ENCODE data around the gene PIP4K2B.

PIP4K2B gene

DNA sequence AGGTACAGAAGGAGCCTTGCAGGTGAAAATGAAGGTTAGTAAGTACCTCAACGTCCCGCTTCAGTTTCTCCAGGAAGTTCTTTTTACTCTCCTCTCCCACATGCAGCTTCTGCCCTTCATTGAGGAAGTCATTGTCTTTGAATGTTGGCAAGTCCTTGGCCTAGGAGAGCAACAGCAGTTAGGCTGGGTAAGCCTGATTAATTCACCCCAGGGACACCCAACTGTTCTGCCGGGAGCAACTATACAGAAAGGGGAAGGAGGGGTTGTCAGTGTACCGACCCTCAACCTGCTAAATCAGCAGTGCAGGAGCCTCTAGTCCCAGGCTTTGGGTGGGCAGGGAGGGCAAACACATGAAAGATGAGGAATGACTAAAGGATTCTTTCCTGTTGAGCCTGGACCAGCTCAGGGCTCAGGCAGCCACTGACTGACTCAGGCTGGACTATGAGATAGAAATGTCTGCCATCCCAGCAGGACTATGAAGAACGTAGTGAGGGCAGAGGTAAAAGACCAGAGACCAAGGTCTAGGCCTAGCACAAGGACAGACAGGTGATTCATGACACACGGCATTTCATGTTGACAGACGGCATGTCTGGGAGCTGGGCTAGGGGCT lies 21.6 kb downstream of the PIP4K2B start:
- DNase-seq = no peak

DNA sequence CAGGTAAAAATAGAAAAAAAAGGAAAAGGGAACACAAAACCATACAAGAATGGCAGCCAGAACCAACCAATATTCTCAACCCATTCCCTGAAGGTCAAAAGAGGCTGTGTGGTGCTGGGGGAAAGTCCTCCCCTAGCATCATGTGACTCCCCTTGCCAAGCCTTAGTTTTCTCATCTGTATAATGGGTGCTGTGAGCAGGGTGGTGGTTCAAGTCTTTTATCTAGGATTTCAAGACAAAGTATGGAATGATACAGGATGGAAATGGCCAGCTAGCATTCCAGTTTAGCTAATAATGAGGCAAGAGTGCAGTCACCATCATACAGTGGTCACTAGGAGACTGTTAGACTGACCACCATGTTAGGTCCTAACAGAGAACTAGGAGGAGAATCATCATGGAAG lies 26.1 kb downstream of the PIP4K2B start:
- DNase-seq = no peak

DNA sequence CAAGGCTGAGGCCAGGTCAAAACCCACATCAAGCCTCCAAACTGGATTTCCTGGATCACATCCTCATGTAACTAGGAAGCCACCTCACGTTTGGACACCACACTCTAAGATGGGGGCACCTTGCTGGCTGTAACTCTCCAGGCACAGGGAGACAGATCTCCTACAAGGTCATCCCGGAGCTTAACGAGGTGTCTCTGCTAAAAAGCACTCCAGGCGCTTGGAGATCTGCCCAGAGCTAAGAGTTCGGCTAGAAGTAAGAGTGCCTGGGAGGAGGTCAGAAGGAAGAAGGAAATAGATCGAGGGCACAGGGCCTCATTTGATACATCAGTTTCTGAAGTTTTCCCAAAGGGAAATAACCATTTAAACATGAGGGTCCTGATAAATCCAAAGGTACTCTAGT lies 30.9 kb downstream of the PIP4K2B start:
- no peak for DNase-seq

- no peak for DNase-seq
These were observed 33.0 kb downstream of the PIP4K2B start for GRCh38 chr17:38766341-38766740.

- no peak for DNase-seq
These were observed 37.1 kb downstream of the PIP4K2B start for GRCh38 chr17:38762231-38762630.

GRCh38 chr17:38761612-38762011 lies 37.7 kb downstream of the PIP4K2B start:
- DNase-seq = peak; percentile 22 to 29

GRCh38 chr17:38753071-38753506 lies 46.3 kb downstream of the PIP4K2B start:
- no peak for DNase-seq

DNA sequence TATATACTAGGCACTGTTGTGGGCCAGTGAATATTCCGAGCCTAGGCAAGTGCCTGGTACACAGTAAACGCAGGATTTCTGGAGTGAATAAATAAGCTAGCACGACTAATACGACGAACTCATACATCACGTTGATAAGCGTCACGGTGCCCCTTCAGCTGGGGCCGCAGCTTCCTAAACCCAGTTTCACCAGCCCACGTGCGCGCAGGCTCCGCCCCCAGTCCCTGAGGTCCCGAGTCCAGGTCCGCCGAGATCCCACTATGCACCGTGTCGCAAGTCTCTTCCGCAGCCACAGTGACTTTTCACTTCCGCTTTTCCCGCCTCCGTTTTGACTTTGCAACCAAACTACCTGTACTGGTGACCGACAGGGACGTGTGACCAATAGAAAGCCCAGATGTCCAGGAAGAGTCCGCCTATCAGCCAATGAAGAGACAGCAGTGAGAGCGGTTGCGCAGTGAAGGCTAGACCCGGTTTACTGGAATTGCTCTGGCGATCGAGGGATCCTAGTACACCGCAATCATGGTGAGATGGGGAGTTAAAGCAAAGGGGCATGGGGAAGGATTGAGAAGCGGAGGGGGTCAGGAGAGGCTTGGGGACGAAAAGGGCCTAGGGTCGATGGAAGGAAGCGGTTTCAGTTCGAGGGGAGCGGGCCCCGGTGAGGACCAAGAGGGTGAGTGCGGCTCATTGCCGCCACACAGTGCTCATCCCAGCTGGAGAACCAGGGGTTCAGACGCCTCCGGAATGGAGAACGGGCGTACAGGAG lies 46.9 kb downstream of the PIP4K2B start, which contains the start of gene PSMB3:
Gene PSMB3 (plus strand): TSS at position 434 of the 763 bp plus-strand sequence. CDS start 86 bp downstream, at position 520.
- peak; percentile 99 for DNase-seq

DNA sequence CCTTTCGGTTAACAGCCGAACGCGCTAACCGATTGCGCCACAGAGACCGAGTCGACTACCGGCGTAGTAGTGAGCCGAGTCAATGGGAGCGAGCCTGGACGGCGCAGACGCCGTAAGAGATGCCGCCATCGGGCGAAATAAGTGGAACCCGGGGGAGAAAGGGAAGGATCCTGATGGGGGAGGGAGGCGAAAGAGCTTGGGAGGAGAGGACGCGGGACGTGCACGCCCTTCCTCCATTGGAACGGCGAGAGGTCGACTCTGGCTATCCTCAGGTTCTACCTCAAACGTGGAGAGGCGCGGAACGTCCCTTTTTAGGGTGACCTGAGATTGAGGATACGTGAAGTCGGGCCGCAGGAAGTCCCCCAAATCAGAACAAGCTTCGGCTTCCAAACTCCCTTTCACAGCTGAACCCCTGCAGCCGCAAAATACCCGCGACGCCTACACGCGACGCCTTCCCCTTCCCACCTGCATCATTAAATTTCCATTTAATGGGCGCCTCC lies 47.5 kb downstream of the PIP4K2B start:
- DNase-seq = peak; percentile 64 to 73

- DNase-seq = peak; percentile 35 to 47
These were observed 48.1 kb downstream of the PIP4K2B start for GRCh38 chr17:38751144-38751807.

- peak in 1 of 2 experiments; percentile 30 for DNase-seq
These were observed 48.8 kb downstream of the PIP4K2B start for GRCh38 chr17:38750312-38751121.

DNA sequence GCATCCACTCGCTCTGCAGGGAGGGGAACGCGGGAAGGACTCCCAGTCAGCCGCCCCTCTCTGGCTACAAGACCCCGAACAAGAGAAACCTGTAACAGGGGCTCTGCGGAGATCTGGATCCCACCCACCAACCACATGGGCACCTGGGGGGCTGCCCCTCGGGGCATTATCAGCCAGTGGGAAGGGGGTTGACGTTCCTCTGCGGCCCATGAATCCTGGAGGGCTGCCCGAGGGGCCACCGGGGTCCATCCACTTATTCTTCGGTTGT lies 49.4 kb downstream of the PIP4K2B start:
- no peak for DNase-seq

- DNase-seq = peak; percentile 78 to 83
These were observed 49.9 kb downstream of the PIP4K2B start for GRCh38 chr17:38749223-38750043.

DNA sequence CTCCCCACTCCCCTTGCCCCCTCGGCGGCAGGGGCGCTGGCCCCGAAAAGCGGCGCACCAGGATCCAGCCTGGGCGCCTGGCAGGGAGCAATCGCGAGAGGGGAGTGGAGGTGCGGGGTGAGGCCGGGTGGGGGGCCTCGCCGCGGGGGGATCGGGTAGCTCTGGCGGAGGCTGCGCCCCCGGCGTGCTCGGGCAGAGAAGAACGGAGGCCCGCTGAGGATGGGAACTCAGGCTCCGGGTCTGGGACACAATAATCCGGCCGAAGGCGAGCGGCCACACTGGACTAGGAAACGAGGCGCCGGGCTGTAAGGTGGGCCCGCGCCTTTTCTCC lies 50.5 kb downstream of the PIP4K2B start:
- DNase-seq = no peak

DNA sequence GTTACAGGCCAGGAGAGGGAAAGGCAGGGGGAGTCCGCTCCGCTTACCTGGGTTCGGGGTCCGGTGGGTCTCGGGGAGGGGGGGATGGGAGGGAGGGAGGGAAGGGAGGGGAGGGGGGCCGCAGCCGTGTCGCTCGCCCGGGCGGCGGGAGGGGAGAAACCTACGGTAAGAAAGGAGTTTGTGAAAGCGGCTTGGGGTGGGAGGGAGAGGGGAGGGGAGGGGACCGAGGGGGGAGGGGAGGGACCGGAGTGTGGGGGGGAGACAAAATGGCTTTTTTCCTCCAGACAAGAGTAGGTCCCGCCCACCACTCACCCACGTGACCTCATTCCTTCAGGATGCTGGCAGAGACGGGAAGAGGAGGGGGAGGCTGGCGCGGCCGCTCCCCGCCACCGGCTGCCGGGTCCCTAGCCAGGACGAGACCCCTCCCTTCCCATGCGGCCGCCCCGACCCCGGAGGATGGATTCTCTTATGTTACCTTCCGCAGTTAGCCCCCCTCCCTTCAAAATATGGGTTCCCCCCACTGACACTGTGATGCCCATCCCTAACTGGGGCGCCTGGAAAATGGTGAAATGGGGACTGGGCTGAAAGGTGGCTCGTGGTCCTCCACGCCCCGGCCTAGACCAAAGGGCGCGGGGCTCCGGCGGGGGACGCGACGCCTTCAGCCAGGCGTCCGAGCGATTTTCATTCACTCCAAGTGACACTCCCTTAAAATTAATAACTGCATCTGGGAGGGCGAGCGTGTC lies 51.0 kb downstream of the PIP4K2B start, which contains the start of gene PCGF2:
Gene PCGF2 (minus strand): TSS at position 188 of the 743 bp plus-strand sequence. CDS start 7,934 bp downstream, outside the sequence.
- peak; percentile 85 to 92 for DNase-seq

GRCh38 chr17:38747463-38748148 lies 51.8 kb downstream of the PIP4K2B start:
- no peak for DNase-seq

- DNase-seq = no peak
These were observed 52.4 kb downstream of the PIP4K2B start for GRCh38 chr17:38746849-38747462.

GRCh38 chr17:38746004-38746848 lies 53.1 kb downstream of the PIP4K2B start:
- DNase-seq = no peak

- DNase-seq = peak; percentile 45 to 68
These were observed 53.8 kb downstream of the PIP4K2B start for GRCh38 chr17:38745545-38745944.
